Naive thymus-derived CD4-positive, alpha-beta T cell (primary cell): ENCODE data around the gene YAE1. TPM values are rescaled to one million over a fixed set of nuclear protein-coding genes. Genes with fewer than 3 reads are reported as not detected.

Experiments used
- ATAC-seq: fragments of 150-1000 bp; cut with Tn5 transposase; 2 replicates; pipeline ENCODE4 v1.10.0; 2021; ENCODE audit warnings: mild to moderate bottlenecking, moderate library complexity
- CTCF ChIA-PET: fragments of 350-600 bp; sonication (Branson Sonifier 250); formaldehyde crosslinking; loops from one replicate; lab custom pipeline; 2021; ENCODE audit warnings: antibody characterized with exemption; lab: Charles Lee
- POLR2A ChIA-PET: fragments of 350-600 bp; sonication (Branson Sonifier 250); formaldehyde crosslinking; loops from one replicate; lab custom pipeline; 2021; ENCODE audit warnings: antibody characterized with exemption, inconsistent platforms; lab: Charles Lee
- DNase-seq, 9 donors: peaks; one replicate each; pipeline versions ENCODE4 v3.0.0 to v3.0.0-alpha.2; 2020 to 2022; ENCODE audit warnings: mixed read lengths in 1 of 9
- H3K27ac ChIP-seq: one replicate; pipeline ENCODE4 v1.7.0; 2013; ENCODE audit warnings: mild to moderate bottlenecking, low read depth, low read length, moderate library complexity
- H3K27me3 ChIP-seq, 2 donors: one replicate each; pipeline ENCODE4 v1.7.0; 2013; ENCODE audit warnings: low read length in 2 of 2, mild to moderate bottlenecking in 2 of 2, moderate library complexity in 2 of 2; ENCODE audit not compliant: control insufficient read depth in 2 of 2, insufficient read depth in 2 of 2
- H3K36me3 ChIP-seq, 3 experiments: 1 replicate in 2 of 3; 2 replicates in 1 of 3; pipeline ENCODE4 v1.7.0; 2013; ENCODE audit warnings: low read length in 3 of 3, mild to moderate bottlenecking in 3 of 3, moderate library complexity in 1 of 3; ENCODE audit not compliant: insufficient read depth in 3 of 3, control insufficient read depth in 2 of 3
- H3K4me1 ChIP-seq, 2 donors: one replicate each; pipeline ENCODE4 v1.7.0; 2013; ENCODE audit warnings: low read length in 2 of 2, mild to moderate bottlenecking in 2 of 2, moderate library complexity in 1 of 2; ENCODE audit not compliant: control insufficient read depth in 2 of 2, insufficient read depth in 2 of 2
- H3K4me3 ChIP-seq: 2 replicates; pipeline ENCODE4 v1.7.0; 2013; ENCODE audit warnings: mild to moderate bottlenecking, low read length
- H3K9me3 ChIP-seq, 3 experiments: 1 replicate in 2 of 3; 2 replicates in 1 of 3; pipeline ENCODE4 v1.7.0; 2013; ENCODE audit warnings: low read length in 3 of 3; ENCODE audit not compliant: control insufficient read depth in 2 of 3
- H3K27ac Mint-ChIP-seq, 9 donors: one replicate each; pipeline ENCODE4 v1.8.0; 2020 to 2022; ENCODE audit warnings: mixed read lengths in 9 of 9, mild to moderate bottlenecking in 8 of 9, moderate library complexity in 5 of 9, inconsistent platforms in 2 of 9
- H3K27me3 Mint-ChIP-seq, 5 donors: one replicate each; pipeline ENCODE4 v1.8.0; 2021 to 2022; ENCODE audit warnings: mixed read lengths in 5 of 5, mild to moderate bottlenecking in 1 of 5
- H3K36me3 Mint-ChIP-seq, 5 donors: one replicate each; pipeline ENCODE4 v1.8.0; 2020 to 2022; ENCODE audit warnings: mixed read lengths in 5 of 5, mild to moderate bottlenecking in 3 of 5, inconsistent platforms in 1 of 5
- H3K4me1 Mint-ChIP-seq, 7 donors: one replicate each; pipeline ENCODE4 v1.8.0; 2020 to 2022; ENCODE audit warnings: mixed read lengths in 7 of 7, mild to moderate bottlenecking in 3 of 7, inconsistent platforms in 1 of 7
- H3K4me3 Mint-ChIP-seq, 10 donors: one replicate each; pipeline ENCODE4 v1.8.0; 2020 to 2022; ENCODE audit warnings: mild to moderate bottlenecking in 10 of 10, mixed read lengths in 10 of 10, moderate library complexity in 6 of 10, inconsistent platforms in 2 of 10
- H3K9me3 Mint-ChIP-seq, 11 donors: one replicate each; pipeline ENCODE4 v1.8.0; 2020 to 2022; ENCODE audit warnings: mixed read lengths in 11 of 11, mild to moderate bottlenecking in 4 of 11, inconsistent platforms in 1 of 11, moderate library complexity in 1 of 11
- intact Hi-C, 2 donors: fragments of 100-400 bp; cut with micrococcal nuclease; formaldehyde crosslinking; loops; one replicate each; pipeline ENCODE4 v1.15.1; 2023
- polyA plus RNA-seq, 2 donors: library from polyadenylated mRNA; unstranded; fragments of 300-500 nt; fragmentation: Illumina TruSeq; gene quantifications; one replicate each; pipeline ENCODE4 v1.2.3, GENCODE V29; 2021
- total RNA-seq, 6 experiments: library from RNA in 5 of 6; stranded (reverse) in 5 of 6; gene quantifications; 1 replicate in 5 of 6; 2 replicates in 1 of 6; pipeline ENCODE4 v1.2.3 and lab custom pipeline; 2021 to 2026

Gene YAE1, protein sequence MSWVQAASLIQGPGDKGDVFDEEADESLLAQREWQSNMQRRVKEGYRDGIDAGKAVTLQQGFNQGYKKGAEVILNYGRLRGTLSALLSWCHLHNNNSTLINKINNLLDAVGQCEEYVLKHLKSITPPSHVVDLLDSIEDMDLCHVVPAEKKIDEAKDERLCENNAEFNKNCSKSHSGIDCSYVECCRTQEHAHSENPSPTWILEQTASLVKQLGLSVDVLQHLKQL
- 10 to 100 TPM; 10.2 to 34.2 (median 15.3) TPM for total RNA-seq
- polyA plus RNA-seq = 10 to 100 TPM; 18.9 to 23.7 TPM
- total RNA-seq (lab: John Stamatoyannopoulos, UW) = 3.5 reads per million, percentile 18 among the genes with 10 or more reads in this experiment

DNA sequence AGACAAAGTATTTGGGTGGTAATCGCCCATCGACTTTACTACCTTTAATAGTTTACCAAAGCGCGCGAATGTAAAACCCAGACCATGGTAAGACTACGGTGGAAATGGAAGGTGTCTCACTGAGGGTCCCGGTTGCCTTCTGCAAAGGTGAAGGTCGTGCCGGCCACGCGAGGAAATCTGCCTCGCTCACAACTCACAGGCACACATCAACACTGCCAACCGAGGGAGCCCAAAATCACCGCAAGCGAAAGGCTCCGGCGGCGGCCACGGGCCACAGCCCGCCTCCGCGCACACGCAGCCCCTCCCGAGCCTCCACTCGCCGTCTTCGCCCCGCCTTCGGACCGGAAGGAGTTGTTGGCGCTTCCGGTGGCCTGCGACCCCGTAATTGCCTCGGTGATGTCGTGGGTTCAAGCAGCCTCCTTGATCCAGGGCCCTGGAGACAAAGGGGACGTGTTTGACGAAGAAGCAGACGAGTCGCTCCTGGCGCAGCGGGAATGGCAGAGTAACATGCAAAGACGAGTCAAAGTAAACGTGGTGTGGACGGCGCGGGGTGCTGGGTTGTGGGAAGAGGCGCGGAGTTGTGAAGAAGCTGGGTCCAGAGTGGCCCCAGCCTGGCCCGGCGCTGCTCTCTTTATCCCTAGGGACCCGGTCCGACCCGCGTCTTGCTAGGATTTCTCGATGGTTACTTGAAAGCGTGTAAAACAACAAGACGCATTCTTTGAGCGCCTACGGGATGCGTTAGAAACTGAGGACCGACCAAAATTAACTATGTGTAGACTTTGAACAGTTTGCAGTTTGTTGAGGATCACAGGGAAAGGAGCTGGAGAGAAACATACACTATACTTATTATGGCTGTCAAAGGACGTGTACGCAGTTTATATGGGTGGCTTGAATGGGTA, at the start of gene YAE1:
YAE1 (plus strand) TSS at position 382 of the 899 bp plus-strand sequence; CDS start at position 397, 15 bp downstream.
- peak; percentile 95 for ATAC-seq
- POLR2A ChIA-PET = interaction anchor here (0.8 to 1.2 kb wide), 4 partner anchors 14 to 181 kb away, joined by 3 read pairs; no protein-coding TSS in a partner anchor
- peak; percentile 63 to 81 (median 75) for DNase-seq
- Histone ChIP-seq H3K36me3 (peaks cover 0 to 12% (median 0%) of the 10 kb centered on the region in 3 experiments), H3K4me1 (peaks cover 7 to 11% of the 10 kb centered on the region in 2 donors), H3K27me3 (no peaks in the 10 kb centered on the region), H3K4me3 (peak within 1 kb of the TSS; percentile 88), H3K27ac (peak within 1 kb of the TSS; percentile 81), H3K9me3 (no peaks in the 10 kb centered on the region)
- peak within 1 kb of the TSS; percentile 93 to 99 (median 96) for H3K27ac Mint-ChIP-seq
- peaks cover 0 to 8% (median 5%) of the 10 kb centered on the region in 5 donors for H3K36me3 Mint-ChIP-seq
- H3K27me3 Mint-ChIP-seq = peaks cover 0 to 15% (median 0%) of the 10 kb centered on the region in 5 donors
- peak within 1 kb of the TSS; percentile 98 to 100 (median 99) for H3K4me3 Mint-ChIP-seq
- peaks cover 13 to 50% (median 25%) of the 10 kb centered on the region in 7 donors for H3K4me1 Mint-ChIP-seq
- intact Hi-C loops = loop anchor here (1.0 to 5.0 kb wide), 9 partner anchors 23 to 659 kb away; partner anchors contain the start of genes MPLKIP (in 2 of the 2), RALA (in 2 of the 2), VPS41 (in 2 of the 2) and CDK13 (in 1 of the 2)
- no peaks in the 10 kb centered on the region for H3K9me3 Mint-ChIP-seq
- CTCF ChIA-PET = interaction anchor here (0.7 to 1.6 kb wide), 3 partner anchors 14 to 181 kb away, joined by 4 to 7 read pairs (median 4); no protein-coding TSS in a partner anchor

DNA sequence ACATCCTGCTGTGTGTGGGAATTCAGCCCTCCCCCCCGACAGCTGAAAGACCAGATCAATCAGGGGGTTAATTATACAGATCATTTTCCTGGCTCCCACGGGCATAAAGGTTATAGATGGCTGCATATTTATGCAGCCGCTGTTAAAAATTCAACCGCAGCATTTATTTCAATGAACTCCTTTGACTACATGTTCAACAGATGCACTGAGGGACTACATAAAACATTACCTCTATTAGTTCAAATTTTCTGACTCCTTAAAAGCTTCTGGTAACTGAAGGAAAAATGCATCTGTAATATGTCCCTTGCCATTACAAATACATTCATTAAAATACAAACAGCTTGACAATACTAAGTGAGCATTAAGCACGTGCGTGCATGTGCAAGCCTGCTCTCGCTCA, 49.7 kb upstream of the YAE1 start:
- no peaks in the 10 kb centered on the region for H3K4me1 ChIP-seq
- Mint-ChIP-seq H3K36me3 (no peaks in the 10 kb centered on the region), H3K4me1 (peaks cover 0 to 3% (median 0%) of the 10 kb centered on the region in 7 donors), H3K9me3 (no peaks in the 10 kb centered on the region), H3K27me3 (peaks cover 0 to 11% (median 2%) of the 10 kb centered on the region in 5 donors), H3K4me3 (no peak overlapping the region), H3K27ac (no peak overlapping the region)
- H3K36me3 ChIP-seq = no peaks in the 10 kb centered on the region
- intact Hi-C loops = no loop called here
- ChIA-PET CTCF (no interaction called here), POLR2A (no interaction called here)
- H3K4me3 ChIP-seq = no peak overlapping the region
- no peak for DNase-seq
- no peaks in the 10 kb centered on the region for H3K9me3 ChIP-seq
- H3K27ac ChIP-seq = no peak overlapping the region
- H3K27me3 ChIP-seq = no peaks in the 10 kb centered on the region
- ATAC-seq = no peak

DNA sequence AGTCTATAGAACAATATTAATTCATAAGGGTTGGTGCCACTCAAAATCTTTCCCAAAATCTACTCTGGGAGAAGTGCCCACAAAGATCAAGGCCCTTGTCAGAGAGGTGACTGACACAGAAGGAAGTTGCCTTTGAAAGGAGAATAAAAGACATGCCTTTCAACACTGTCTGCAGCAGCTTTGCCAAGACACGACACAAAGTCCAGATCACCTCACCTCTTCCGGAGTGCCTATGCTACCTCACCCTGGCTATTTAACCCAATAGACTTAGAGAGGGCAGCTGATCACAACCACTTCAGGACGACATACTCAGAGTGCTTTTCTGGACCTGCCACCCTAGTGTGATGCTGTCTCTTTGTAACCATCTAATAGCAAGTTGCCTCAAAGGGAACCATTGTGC, 49.0 kb upstream of the YAE1 start:
- H3K36me3 Mint-ChIP-seq = no peaks in the 10 kb centered on the region
- intact Hi-C loops = no loop called here

DNA sequence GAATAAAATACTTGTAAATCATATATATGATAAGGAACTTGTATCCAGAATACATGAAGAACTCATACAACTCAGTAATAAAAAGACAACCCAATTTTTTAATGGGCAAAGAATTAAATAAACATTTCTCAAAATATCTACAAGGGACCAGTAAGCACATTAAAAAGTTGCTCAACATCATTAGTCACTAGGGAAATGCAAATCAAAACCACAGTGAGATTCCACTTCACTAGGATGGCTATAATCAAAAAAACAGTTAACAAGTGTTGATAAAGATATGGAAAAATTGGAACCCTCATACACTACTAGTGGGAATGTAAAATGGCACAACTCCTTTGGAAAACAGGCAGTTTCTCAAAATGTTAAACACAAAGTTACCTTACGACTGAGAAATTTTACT, 40.3 kb upstream of the YAE1 start:
- H3K9me3 ChIP-seq = no peaks in the 10 kb centered on the region
- no peaks in the 10 kb centered on the region for H3K4me1 ChIP-seq
- POLR2A ChIA-PET = no interaction called here
- H3K4me1 Mint-ChIP-seq = no peaks in the 10 kb centered on the region
- H3K27ac Mint-ChIP-seq = no peak overlapping the region
- H3K27ac ChIP-seq = no peak overlapping the region
- no peaks in the 10 kb centered on the region for H3K9me3 Mint-ChIP-seq
- H3K27me3 Mint-ChIP-seq = peaks cover 21 to 30% (median 24%) of the 10 kb centered on the region in 5 donors
- intact Hi-C loops = no loop called here
- no peak overlapping the region for H3K4me3 ChIP-seq
- H3K4me3 Mint-ChIP-seq = no peak overlapping the region
- no peaks in the 10 kb centered on the region for H3K36me3 Mint-ChIP-seq
- H3K27me3 ChIP-seq = peaks cover 0 to 3% of the 10 kb centered on the region in 2 donors
- H3K36me3 ChIP-seq = no peaks in the 10 kb centered on the region
- no peak for DNase-seq
- no peak for ATAC-seq
- CTCF ChIA-PET = no interaction called here

More for the DNA sequence above, 49.0 kb upstream of the YAE1 start:
- POLR2A ChIA-PET = no interaction called here
- Histone ChIP-seq H3K4me3 (no peak overlapping the region), H3K36me3 (no peaks in the 10 kb centered on the region), H3K27ac (no peak overlapping the region), H3K9me3 (no peaks in the 10 kb centered on the region), H3K27me3 (no peaks in the 10 kb centered on the region), H3K4me1 (no peaks in the 10 kb centered on the region)
- Mint-ChIP-seq H3K27ac (no peak overlapping the region), H3K9me3 (no peaks in the 10 kb centered on the region), H3K27me3 (peaks cover 2 to 11% (median 5%) of the 10 kb centered on the region in 5 donors), H3K4me1 (peaks cover 0 to 3% (median 0%) of the 10 kb centered on the region in 7 donors), H3K4me3 (no peak overlapping the region)
- DNase-seq = no peak
- CTCF ChIA-PET = no interaction called here
- ATAC-seq = no peak

DNA sequence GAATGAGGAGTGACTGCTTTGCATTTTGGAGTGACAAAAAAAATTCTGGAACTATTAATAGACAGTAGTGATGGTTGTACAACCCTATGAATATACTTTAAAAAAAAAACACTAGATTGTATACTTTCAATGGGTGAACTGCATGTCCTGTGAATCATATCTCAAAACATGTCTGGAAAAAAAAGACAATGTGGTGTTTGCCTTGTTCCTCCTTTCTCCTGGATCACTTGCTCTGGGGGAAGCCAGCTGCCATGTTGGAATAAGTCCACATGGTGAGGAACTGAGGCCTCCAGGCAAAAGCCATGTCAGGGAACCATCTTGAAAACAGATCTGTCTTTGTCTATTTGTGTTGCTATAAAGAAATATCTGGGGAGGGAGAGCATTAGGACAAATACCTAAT, 39.5 kb upstream of the YAE1 start:
- ATAC-seq (no peak), DNase-seq (no peak)
- CTCF ChIA-PET = no interaction called here
- Histone ChIP-seq H3K27ac (no peak overlapping the region), H3K9me3 (no peaks in the 10 kb centered on the region), H3K4me1 (no peaks in the 10 kb centered on the region), H3K4me3 (no peak overlapping the region), H3K36me3 (no peaks in the 10 kb centered on the region), H3K27me3 (peaks cover 0 to 3% of the 10 kb centered on the region in 2 donors)
- H3K9me3 Mint-ChIP-seq = no peaks in the 10 kb centered on the region
- H3K4me3 Mint-ChIP-seq = no peak overlapping the region
- intact Hi-C loops = no loop called here
- H3K27me3 Mint-ChIP-seq = peaks cover 20 to 29% (median 23%) of the 10 kb centered on the region in 5 donors
- H3K36me3 Mint-ChIP-seq = no peaks in the 10 kb centered on the region
- H3K4me1 Mint-ChIP-seq = no peaks in the 10 kb centered on the region
- no peak overlapping the region for H3K27ac Mint-ChIP-seq
- POLR2A ChIA-PET = no interaction called here

DNA sequence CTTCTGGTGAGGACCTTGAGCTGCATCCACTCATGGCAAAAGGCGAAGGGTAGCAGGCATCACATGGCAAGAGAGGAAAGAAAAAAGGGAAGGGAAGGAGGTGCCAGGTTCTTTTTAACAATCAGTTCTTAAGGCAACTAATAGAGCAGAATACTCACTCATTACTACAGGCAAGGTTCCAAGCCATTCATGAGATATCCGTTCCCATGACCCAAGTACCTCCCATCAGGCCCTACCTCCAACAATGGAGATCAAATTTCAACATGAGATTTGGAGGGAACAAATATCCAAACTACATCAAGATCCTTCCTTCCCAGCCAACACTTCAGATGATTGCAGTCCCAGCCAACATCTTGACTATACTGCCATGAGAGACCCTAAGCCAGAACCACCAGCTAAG, 38.9 kb upstream of the YAE1 start:
- Histone ChIP-seq H3K4me3 (no peak overlapping the region), H3K27me3 (peaks cover 0 to 3% of the 10 kb centered on the region in 2 donors), H3K4me1 (no peaks in the 10 kb centered on the region), H3K36me3 (no peaks in the 10 kb centered on the region), H3K9me3 (no peaks in the 10 kb centered on the region), H3K27ac (no peak overlapping the region)
- POLR2A ChIA-PET = no interaction called here
- DNase-seq = no peak
- CTCF ChIA-PET = no interaction called here
- intact Hi-C loops = no loop called here
- H3K27ac Mint-ChIP-seq = no peak overlapping the region
- no peaks in the 10 kb centered on the region for H3K9me3 Mint-ChIP-seq
- no peak overlapping the region for H3K4me3 Mint-ChIP-seq
- peaks cover 14 to 29% (median 21%) of the 10 kb centered on the region in 5 donors for H3K27me3 Mint-ChIP-seq
- H3K4me1 Mint-ChIP-seq = no peaks in the 10 kb centered on the region
- no peak for ATAC-seq
- H3K36me3 Mint-ChIP-seq = no peaks in the 10 kb centered on the region
